ENCODE results near the gene SCYGR8. TPM values are rescaled to one million over a fixed set of nuclear protein-coding genes. Genes with fewer than 3 reads are reported as not detected.

SCYGR8 gene, protein sequence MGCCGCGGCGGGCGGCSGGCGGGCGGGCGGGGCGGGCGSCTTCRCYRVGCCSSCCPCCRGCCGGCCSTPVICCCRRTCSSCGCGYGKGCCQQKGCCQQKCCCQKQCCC
- total RNA-seq = not detected in 2 replicates

DNA sequence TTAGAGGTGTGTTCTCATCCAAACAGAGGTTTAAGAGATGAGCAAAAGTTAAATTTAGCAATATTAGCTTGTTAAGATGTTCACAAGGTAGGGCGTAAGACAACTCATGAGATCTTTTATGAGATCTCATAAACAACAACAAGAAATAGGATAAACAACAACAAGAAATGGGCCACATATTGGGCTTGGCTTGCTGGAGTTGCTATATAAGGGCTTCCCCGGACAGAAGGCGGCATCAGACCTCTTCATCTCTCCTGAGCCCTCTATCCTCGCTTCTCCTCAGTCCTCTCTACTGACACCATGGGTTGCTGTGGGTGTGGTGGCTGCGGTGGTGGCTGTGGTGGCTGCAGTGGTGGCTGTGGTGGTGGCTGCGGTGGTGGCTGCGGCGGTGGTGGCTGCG lies at the start of gene SCYGR8:
Gene SCYGR8, plus strand, starts transcription at position 301 of the 400 bp plus-strand sequence. Its CDS starts 0 bp downstream, at position 301.

DNA sequence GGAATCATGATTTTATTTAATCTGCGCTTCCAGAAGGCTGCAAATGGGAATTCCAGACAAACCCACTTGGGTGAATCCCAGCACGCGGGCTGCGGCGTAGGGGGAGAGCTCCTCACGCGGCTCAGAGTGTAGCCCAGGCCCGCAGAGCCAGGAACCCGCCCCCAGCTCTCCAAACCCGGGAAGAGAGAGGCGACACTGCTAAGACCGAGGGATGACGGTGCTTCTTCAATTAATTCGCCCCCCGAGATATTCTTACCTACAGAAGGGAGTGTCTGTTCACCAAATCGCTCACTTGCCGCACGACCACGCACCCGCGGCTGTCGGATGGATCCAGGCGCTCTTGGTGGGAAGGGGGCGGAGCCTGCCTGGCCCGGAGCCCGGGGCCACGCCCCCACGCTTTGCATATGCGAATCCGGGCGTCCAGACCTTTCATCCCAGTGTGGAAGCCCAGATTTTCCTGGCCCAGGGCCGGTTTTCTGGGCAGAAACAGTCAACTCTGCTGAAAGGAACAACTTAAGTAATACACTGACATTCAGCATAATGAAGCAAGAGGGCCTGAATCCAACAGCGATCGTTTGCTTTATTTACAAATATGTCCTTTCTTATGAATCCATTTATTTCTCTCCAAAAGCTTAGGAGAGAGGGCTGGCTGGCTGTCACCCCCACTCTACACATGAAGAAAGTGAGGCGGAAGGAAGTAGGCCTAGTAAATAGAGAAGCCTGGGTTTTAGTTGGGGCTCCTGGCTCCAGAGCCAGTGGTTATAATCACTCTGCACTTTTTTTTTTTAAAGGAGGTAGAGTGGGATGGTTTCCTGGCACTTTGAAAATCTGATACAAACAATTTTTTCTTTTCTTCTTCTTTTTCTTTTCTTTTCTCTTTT lies 27.8 kb upstream of the SCYGR8 start, which contains the start of gene SLC19A3:
Gene SLC19A3, minus strand, starts transcription at position 342 of the 881 bp plus-strand sequence. CDS start 15,710 bp downstream, outside the sequence.

DNA sequence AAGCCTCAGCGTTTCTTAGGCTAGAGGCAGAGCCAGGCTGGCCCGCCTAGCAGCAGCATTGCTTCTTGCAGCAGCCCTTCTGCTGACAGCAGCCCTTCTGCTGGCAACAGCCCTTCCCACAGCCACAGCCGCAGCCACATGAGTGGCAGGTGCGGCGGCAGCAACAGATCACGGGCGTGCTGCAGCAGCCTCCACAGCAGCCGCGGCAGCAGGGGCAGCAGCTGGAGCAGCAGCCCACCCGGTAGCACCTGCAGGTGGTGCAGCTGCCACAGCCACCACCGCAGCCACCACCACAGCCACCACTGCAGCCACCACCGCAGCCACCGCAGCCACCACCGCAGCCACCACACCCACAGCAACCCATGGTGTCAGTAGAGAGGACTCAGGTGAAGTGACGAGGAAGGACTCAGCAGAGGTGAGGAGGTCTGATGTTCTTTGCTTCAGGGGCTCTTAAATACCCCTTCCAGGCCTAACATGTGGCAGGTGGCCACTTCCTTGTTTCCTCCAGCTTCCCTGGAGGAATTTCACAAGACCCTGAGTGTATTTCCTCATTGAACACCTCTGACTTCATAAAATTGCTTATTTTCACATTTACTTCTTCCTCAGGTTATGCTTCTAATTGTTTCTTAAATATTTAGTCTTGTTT lies 21.2 kb upstream of the SCYGR8 start, which contains the start of gene SCYGR6:
Gene SCYGR6, minus strand, starts transcription at position 364 of the 646 bp plus-strand sequence. Its CDS starts 0 bp downstream, at position 364.

DNA sequence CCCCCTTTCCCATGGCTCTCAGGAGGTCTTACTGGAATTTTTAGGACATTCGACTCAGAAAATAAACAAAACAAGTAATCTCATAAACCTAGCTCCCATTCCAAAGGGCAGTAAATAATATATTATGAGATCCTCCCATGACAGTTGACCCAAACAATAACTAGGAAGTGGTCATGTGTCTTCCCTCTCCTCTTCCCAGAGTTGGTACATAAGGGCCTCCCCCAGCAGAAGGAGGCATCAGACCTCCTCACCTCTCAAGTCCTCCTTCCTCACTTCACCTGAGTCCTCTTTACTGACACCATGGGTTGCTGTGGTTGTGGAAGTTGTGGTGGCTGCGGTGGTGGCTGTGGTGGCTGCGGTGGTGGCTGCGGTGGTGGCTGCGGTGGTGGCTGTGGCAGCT lies 17.7 kb upstream of the SCYGR8 start, which contains the start of gene SCYGR7:
Gene SCYGR7, plus strand, starts transcription at position 301 of the 400 bp plus-strand sequence. Its CDS starts 0 bp downstream, at position 301.

Other genes with a start within 250 kb of the SCYGR8 start
- gene SCYGR2, start 147.0 kb upstream of the SCYGR8 start, total RNA-seq = not detected in 2 replicates
- gene SCYGR3, start 131.1 kb upstream of the SCYGR8 start, total RNA-seq = not detected in 2 replicates
- gene SCYGR4, start 128.4 kb upstream of the SCYGR8 start, total RNA-seq = not detected in 2 replicates
- not detected in 2 replicates for gene SCYGR5, start 79.1 kb upstream of the SCYGR8 start, total RNA-seq
- gene SLC19A3, start 27.9 kb upstream of the SCYGR8 start, total RNA-seq = 0.17 and 0.59 TPM in 2 replicates
- not detected in 2 replicates for gene SCYGR6, start 21.1 kb upstream of the SCYGR8 start, total RNA-seq
- gene SCYGR7, start 17.6 kb upstream of the SCYGR8 start, total RNA-seq = not detected in 2 replicates
- 1.5 and 2.2 TPM in 2 replicates for gene CCL20, start 67.9 kb downstream of the SCYGR8 start, total RNA-seq
- 4.9 and 6.5 TPM in 2 replicates for gene DAW1, start 125.7 kb downstream of the SCYGR8 start, total RNA-seq

Measured in bronchus fibroblast of lung (primary cell).